Measurements from ENCODE around the gene TNXB. TPM values are rescaled to one million over a fixed set of nuclear protein-coding genes. Genes with fewer than 3 reads are reported as not detected.

Gene TNXB
- total RNA-seq, 1 experiment from 2014 or later, result 11.5 TPM

DNA sequence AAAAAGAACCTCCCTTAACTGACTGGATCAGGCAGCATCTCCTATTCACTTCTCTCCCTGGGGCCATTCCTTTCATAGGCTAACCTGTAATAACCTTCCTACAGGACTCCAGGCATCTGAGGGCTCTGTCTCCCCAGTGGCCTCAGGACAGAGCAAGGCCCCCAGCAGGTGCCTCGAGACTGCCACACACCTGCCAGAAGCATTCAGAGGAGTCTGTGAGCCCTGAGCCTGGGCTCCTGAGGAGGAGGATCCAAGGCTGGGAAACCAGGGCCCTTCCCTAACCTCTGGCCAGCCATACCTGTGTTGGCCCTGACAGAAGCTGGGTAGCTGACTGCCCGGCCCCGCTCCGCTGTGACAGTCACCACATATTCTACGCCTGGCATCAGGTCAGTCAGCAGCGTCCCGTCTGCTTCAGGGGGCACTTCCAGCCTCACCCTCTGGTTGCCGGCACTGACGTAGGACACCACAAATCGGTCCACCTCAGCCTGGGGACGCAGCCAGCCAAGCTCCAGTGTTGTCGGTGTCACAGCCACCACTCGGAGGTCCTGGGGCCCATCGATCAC, 20.6 kb downstream of the TNXB start:
- ChIA-PET CTCF (interaction anchor here (0.6 kb wide), 1 partner anchor 766 kb away, joined by 5 read pairs; the partner anchor contains the start of gene PSMB9), POLR2A (ENCODE audit: low non-redundant PET) (no interaction called here)
- H3K36me3 ChIP-seq (ENCODE audit: insufficient read depth, low read length, poor library complexity, severe bottlenecking), result no peaks in the 10 kb centered on the region
- H3K9me3 ChIP-seq (ENCODE audit: low read depth, low read length, poor library complexity, severe bottlenecking), result no peaks in the 10 kb centered on the region
- H3K4me3 ChIP-seq (ENCODE audit: low read depth, low read length, poor library complexity, severe bottlenecking), result no peak overlapping the region
- intact Hi-C loops (cut with micrococcal nuclease; ENCODE audit: unreplicated experiment), result no loop called here
- no TSS peak for BruUV-seq (replicated peaks)
- no peaks in the 10 kb centered on the region for H3K4me1 ChIP-seq (ENCODE audit: insufficient read depth, low read length, poor library complexity, severe bottlenecking)
- no peak overlapping the region for H3K27ac ChIP-seq (ENCODE audit: low read depth, low read length, poor library complexity, severe bottlenecking)
- H3K27me3 ChIP-seq (replicated peaks; ENCODE audit: insufficient read depth, low read depth, low read length, poor library complexity), result peaks cover 7% of the 10 kb centered on the region
- TF ChIP-seq, protein P1, sequence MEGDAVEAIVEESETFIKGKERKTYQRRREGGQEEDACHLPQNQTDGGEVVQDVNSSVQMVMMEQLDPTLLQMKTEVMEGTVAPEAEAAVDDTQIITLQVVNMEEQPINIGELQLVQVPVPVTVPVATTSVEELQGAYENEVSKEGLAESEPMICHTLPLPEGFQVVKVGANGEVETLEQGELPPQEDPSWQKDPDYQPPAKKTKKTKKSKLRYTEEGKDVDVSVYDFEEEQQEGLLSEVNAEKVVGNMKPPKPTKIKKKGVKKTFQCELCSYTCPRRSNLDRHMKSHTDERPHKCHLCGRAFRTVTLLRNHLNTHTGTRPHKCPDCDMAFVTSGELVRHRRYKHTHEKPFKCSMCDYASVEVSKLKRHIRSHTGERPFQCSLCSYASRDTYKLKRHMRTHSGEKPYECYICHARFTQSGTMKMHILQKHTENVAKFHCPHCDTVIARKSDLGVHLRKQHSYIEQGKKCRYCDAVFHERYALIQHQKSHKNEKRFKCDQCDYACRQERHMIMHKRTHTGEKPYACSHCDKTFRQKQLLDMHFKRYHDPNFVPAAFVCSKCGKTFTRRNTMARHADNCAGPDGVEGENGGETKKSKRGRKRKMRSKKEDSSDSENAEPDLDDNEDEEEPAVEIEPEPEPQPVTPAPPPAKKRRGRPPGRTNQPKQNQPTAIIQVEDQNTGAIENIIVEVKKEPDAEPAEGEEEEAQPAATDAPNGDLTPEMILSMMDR (conservative IDR thresholded peaks at IDR 0.05; ENCODE audit: low read depth, low read length), result no peak
- TF ChIP-seq EZH2 (IDR thresholded peaks at IDR 0.05; ENCODE audit: borderline replicate concordance, low read depth, low read length, poor library complexity, severe bottlenecking), result no peak
- no peak for DNase-seq (ENCODE audit: low spot score)

DNA sequence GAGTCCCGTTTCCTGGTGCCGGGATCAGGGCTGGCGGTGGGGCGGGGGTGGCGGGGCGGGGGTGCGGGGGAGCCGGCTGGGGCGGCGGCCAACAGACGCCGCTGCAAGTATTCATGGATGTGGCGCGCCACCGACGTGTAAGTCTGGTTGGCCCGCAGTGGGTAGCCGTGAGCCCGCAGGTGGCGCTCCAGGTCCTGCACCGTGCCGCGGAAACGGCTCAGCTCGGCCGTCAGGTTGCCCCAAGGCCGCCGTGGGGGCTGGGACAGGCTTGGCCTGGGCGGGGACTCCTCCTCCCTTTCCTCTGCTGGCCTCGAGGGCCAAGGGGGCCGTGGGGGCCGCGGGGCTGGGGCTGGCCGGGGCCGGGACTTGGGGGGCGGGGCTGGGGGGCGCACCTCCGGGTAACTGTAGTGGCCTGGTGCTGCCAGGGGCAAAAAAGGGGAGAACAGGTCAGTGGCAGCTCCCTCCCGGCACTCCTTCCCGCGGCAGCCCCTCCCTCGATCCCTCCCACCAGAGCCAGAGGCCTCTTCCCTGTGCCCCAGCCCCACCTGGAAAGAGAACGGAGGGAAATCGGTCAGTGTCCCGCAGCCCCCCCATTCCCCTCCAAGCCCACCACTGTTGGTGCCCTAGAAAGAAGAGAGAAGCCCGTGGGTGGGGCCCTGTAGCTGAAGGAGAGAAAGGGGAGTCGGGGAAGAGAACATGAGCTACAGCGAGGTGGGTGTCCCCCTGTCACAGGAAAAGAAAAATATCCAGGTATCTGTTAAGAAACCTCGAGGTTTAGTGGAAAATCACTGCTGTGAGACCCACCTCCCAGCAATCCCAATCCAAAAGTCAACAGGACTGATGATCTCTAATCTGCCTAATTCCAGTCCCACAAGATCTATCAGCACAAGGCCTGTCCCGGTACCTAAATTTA, 21.3 kb downstream of the TNXB start:
- Histone ChIP-seq H3K27me3 (replicated peaks; ENCODE audit: insufficient read depth, low read depth, low read length, poor library complexity) (peaks cover 7% of the 10 kb centered on the region), H3K27ac (ENCODE audit: low read depth, low read length, poor library complexity, severe bottlenecking) (no peak overlapping the region), H3K4me1 (ENCODE audit: insufficient read depth, low read length, poor library complexity, severe bottlenecking) (no peaks in the 10 kb centered on the region), H3K36me3 (ENCODE audit: insufficient read depth, low read length, poor library complexity, severe bottlenecking) (no peaks in the 10 kb centered on the region), H3K4me3 (ENCODE audit: low read depth, low read length, poor library complexity, severe bottlenecking) (no peak overlapping the region), H3K9me3 (ENCODE audit: low read depth, low read length, poor library complexity, severe bottlenecking) (no peaks in the 10 kb centered on the region)
- CTCF ChIA-PET, result interaction anchor here (0.6 to 0.7 kb wide), 2 partner anchors 9 to 766 kb away, joined by 3 to 5 read pairs; partner anchors contain the start of gene PSMB9
- intact Hi-C loops (cut with micrococcal nuclease; ENCODE audit: unreplicated experiment), result no loop called here
- POLR2A ChIA-PET (ENCODE audit: low non-redundant PET), result no interaction called here
- DNase-seq (ENCODE audit: low spot score), result peak; percentile 85
- TF ChIP-seq EZH2 (IDR thresholded peaks at IDR 0.05; ENCODE audit: borderline replicate concordance, low read depth, low read length, poor library complexity, severe bottlenecking), result no peak
- TF ChIP-seq, protein P1 (conservative IDR thresholded peaks at IDR 0.05; ENCODE audit: low read depth, low read length), result peak; percentile 60
- BruUV-seq (replicated peaks), result no TSS peak

DNA sequence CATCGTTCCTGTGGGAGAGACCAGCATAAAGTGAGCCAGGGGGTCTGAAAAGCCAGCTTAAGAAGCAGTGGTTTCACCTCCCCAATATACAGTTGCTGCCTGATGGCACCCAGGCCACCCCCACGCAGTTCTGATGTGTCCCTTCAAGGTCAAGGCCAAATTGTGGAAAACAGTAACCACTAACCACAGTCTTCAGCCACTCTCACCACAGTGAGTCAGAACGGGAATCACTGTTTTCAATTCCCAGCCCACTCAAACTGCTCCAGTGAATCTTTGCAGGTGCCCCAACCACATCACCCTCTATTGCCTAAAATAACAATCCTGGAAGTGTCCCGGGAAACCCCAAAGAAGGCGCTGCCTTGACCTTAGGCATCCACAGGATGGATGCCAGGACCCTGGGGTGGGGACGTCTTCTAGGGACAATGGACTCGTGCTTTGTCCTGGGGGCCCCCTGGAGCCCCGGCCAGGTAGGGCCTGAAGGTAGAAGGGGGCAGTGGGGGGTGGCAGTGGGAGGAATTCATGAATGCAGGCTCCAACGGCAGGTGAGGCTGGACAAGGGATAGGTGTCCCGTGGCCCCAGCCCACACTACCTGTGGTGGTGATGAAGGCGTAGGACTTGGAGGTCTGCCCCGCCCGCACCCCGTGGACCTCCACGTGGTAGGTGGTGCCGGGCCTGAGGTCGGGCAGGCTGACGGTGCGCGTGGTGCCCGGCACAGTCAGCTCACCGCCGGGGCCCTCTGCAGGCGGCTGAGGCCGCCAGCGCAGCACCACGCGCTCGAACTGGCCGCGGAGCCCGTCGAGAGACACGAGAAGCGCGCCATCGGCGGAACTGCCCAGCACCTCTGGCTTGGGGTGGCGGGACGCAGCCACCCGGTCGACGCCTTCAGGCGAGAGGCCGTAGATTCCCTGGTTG, 22.2 kb downstream of the TNXB start:
- H3K9me3 ChIP-seq (ENCODE audit: low read depth, low read length, poor library complexity, severe bottlenecking), result no peaks in the 10 kb centered on the region
- ChIA-PET POLR2A (ENCODE audit: low non-redundant PET) (no interaction called here), CTCF (interaction anchor here (0.8 kb wide), 1 partner anchor 32 kb away, joined by 3 read pairs; no protein-coding TSS in a partner anchor)
- H3K36me3 ChIP-seq (ENCODE audit: insufficient read depth, low read length, poor library complexity, severe bottlenecking), result no peaks in the 10 kb centered on the region
- BruUV-seq (replicated peaks), result no TSS peak
- H3K27ac ChIP-seq (ENCODE audit: low read depth, low read length, poor library complexity, severe bottlenecking), result no peak overlapping the region
- H3K4me3 ChIP-seq (ENCODE audit: low read depth, low read length, poor library complexity, severe bottlenecking), result no peak overlapping the region
- DNase-seq (ENCODE audit: low spot score), result peak; percentile 29
- H3K4me1 ChIP-seq (ENCODE audit: insufficient read depth, low read length, poor library complexity, severe bottlenecking), result no peaks in the 10 kb centered on the region
- intact Hi-C loops (cut with micrococcal nuclease; ENCODE audit: unreplicated experiment), result no loop called here
- TF ChIP-seq EZH2 (IDR thresholded peaks at IDR 0.05; ENCODE audit: borderline replicate concordance, low read depth, low read length, poor library complexity, severe bottlenecking), result no peak
- TF ChIP-seq, protein P1 (conservative IDR thresholded peaks at IDR 0.05; ENCODE audit: low read depth, low read length), result no peak
- H3K27me3 ChIP-seq (replicated peaks; ENCODE audit: insufficient read depth, low read depth, low read length, poor library complexity), result peaks cover 7% of the 10 kb centered on the region
